Activated T-cell treated with anti-CD3 and anti-CD28 coated beads for 4 hours (primary cell): ENCODE measurements around the gene CHMP4B.

Experiments
- DNase-seq: peaks from one replicate; pipeline ENCODE4 v3.0.0-alpha.2; 2020

Gene CHMP4B

DNA sequence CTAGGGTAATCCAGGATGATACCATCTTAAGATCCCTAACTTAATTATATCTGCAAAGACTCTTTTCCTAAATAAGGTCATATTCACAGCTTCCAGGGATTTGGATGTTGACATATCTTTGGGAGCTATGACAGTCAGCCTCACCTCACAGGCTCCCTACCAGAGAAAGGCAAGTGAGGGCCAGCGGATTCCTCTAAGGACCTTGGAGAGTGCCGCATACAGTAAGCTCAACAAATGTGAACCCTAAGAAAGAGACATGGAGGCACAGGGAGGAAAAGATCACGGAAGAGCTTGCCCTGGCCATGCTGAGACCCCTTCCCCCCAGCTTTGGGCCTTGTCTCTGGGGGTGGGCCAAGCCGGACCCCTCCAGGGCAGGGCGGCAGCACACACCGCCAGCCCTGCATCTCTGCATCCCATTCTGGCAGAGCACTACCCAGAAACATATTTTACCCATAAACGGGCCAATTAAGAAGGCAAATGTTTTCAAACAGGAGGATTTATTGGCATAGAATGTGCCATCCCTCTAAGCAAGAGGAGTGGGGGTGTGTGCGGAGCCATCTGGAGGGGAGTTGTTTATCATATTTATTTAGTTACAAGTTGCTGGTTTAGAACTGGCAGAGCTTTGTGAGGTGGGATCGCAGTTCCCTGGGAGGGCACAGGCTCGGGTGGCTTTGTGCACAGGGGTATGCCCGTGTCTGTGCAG lies 55.4 kb downstream of the CHMP4B start:
- no peak for DNase-seq

- no peak for DNase-seq
These were observed 56.9 kb downstream of the CHMP4B start for GRCh38 chr20:33868042-33868441.

- DNase-seq: no peak
These were observed 57.4 kb downstream of the CHMP4B start for GRCh38 chr20:33868595-33868994.

GRCh38 chr20:33869283-33869682 lies 58.1 kb downstream of the CHMP4B start:
- no peak for DNase-seq

GRCh38 chr20:33871362-33871761 lies 60.2 kb downstream of the CHMP4B start:
- no peak for DNase-seq

GRCh38 chr20:33874129-33874528 lies 63.0 kb downstream of the CHMP4B start:
- no peak for DNase-seq

DNA sequence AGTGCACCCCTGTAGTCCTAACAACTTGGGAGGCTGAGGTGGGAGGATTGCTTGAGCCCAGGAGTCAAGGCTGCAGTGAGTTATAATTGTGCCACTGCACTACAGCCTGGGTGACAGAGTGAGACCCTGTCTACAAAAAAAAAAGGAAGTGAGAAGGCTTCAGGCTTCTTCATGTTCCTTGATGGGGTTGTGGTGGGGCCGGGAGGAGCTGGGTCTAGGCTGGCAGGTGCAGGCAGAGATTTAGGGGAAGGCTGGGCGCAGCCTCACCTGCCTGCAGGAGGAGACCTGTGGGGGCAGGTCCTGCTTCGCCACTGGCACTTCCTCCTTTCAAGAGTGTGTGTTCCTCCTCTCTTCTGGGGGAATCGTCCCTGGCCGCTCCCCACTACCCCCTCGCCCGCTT lies 63.9 kb downstream of the CHMP4B start:
- no peak for DNase-seq

DNA sequence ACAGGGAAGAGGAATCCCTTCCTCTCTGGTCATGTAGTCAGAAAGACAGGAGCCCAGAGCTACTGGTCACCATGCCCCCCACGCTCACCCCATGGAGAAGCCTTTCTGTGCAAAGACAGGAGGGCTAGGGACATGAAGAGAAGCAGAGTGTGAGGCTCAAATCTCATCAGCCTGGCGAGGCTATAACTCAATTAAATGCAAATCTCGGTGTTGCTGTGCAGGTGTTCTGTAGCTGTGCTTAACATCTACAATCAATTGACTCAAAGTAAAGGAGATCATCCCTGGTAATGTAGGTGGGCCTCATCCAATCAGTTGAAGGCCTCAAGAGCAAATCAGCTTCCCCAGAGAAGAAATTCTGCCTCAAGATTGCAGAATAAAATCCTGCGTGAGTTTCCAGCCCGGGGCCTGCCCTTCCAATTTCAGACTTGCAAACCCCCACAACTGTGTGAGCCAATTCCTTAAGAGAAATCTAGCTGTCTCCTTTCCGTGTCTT lies 64.4 kb downstream of the CHMP4B start:
- no peak for DNase-seq

DNA sequence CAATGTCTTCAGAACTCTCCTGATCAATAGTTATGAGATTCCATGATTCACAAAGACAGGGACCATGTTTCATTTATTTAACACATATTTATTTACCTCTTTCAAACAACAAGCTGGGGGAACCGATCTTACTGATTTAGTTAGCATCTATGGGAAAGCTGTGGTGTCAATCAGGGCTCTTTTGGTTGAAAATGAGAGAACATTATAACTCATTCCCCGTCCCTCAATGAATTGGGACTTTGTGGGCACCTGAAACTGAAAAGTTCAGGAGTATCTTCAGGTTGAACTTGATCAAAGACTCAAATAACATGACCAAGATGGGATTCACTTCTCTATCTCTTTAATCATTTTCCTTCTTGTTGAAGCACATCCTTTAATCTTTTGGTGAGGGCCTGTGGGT lies 67.4 kb downstream of the CHMP4B start:
- no peak for DNase-seq

- no peak for DNase-seq
These were observed 69.2 kb downstream of the CHMP4B start for GRCh38 chr20:33880396-33880795.

DNA sequence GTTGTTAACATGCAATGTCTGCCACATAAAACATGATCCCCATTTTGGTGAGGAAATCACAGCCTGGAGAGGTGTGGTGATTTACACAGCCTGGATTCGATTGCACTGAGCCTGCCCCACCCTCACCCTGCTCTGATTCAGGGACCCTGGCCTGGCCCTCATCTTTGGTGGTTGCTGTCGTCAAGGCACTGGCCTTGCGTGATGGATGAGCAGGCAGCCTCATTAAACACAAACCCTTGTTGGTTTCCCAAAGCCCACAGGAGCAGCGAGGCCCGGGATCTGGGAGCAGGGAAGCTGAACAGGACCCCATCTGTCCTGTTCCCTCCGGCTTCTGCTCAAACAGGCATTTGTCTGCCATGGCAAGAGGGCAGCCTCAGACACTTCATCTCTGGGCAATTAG lies 70.8 kb downstream of the CHMP4B start:
- DNase-seq: no peak

- no peak for DNase-seq
These were observed 71.3 kb downstream of the CHMP4B start for GRCh38 chr20:33882481-33882880.

- DNase-seq: no peak
These were observed 72.0 kb downstream of the CHMP4B start for GRCh38 chr20:33883164-33883563.

DNA sequence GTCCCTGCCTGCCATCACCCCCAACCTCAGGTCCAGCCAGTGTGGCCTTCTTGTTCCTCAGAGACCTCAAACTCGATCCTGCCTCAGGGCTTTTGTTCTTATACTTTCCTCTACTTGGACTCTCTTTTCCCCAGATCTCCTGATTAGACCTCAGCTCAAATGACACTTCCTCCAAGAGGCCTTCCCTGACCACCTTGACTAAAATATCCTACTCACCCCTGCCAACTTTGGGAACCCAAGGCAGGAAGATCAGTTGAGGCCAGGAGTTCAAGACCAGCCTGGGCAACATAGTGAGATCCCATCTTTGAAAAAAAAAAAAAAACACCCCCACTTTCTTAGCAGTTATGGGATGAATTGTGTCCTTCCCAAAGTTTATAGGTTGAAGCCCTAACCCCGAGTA lies 73.5 kb downstream of the CHMP4B start:
- DNase-seq: no peak

- DNase-seq: no peak
These were observed 78.2 kb downstream of the CHMP4B start for GRCh38 chr20:33889312-33889711.

- no peak for DNase-seq
These were observed 79.4 kb downstream of the CHMP4B start for GRCh38 chr20:33890557-33890956.

DNA sequence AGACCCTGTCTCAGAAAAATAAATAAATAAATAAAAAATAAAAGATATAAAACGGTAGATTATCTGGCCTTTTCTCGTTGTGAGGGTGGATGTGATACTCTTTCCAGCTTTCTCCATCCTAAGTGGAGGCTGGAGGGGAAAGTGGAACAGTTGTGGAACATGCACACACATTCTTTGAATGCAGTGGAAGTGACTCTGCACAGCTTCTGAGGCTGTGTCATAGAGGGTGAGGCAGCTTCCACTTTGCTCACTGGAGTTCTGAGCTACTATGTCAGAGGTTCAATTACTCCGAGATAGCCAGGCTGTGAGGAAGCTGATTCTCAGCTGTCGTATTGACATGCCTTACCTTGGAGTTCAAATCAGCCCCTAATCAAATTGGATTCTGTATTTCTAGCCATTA lies 82.2 kb downstream of the CHMP4B start:
- DNase-seq: no peak

GRCh38 chr20:33894798-33895197 lies 83.7 kb downstream of the CHMP4B start:
- no peak for DNase-seq

- no peak for DNase-seq
These were observed 85.4 kb downstream of the CHMP4B start for GRCh38 chr20:33896509-33896908.

DNA sequence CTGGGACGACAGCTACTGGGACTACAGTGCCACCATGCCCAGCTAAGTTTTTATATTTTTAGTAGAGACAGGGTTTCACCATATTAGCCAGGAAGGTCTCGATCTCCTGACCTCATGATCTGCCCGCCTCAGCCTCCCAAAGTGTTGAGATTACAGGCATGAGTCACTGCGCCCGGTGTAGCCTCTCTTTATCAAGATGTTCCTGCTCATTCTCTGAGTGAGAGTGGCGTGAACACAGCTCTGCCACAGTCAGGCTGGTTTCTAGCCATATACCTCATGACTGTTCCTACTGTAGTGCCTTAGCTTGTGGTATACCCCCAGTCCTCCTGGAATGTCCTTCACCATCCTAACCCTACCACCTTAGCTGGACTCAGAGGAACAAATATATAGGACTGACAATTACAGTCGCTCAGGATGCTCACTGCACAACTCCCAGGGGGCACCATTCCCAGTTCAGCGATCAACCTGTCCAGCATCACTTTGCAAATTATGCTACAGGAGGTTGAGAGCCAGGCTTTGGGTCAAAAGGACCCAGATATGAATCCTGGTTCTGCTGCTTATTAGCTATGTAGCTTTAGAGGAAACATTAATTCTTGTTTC lies 86.3 kb downstream of the CHMP4B start:
- DNase-seq: no peak

- no peak for DNase-seq
These were observed 88.0 kb downstream of the CHMP4B start for GRCh38 chr20:33899106-33899505.

DNA sequence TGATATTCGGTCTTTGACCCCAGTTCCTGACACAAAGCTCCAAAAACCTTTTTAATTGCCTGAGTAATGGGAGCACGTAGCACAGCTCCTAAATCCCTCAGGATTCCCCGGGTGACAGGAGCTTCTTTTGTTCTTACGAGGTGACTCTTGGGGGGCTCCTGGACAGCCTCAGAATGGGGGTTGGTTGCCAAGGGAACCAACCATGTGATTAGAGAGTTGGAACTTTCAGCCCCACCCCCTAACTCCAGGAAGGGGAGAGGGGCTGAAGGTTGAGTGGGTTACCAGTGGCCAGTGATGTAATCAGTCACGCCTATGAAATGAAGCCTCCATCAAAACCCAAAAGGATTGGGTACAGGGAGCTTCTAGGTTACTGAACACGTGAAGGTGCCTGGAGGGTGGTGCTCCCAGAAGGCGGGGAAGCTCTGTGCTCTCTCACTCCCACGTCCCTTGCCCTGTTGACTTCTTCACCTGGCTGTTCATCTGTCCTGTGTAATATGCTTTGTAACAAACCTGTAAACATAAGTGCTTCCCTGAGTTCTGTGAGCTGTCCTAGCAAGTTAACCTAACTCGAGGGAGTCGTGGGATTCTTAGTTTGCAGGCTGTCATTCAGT lies 89.5 kb downstream of the CHMP4B start:
- DNase-seq: no peak

DNA sequence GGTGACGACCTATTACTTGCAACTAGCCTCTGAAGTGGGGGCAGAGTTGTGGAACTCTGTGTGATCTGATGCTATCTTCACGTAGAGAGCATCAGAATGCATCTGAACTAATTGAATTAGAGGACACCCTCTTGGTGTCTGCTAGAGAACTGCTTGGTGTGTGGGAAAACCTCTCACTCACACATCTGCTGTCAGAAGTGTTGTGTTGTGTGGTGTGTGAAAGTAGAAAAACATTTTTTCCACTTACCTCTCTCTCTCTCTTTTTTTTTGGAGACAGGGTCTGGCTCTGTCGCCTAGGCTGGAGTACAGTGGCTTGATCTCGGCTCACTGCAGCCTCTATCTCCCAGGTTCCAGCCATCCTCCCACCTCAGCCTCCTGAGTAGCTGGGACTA lies 90.0 kb downstream of the CHMP4B start:
- DNase-seq: no peak

DNA sequence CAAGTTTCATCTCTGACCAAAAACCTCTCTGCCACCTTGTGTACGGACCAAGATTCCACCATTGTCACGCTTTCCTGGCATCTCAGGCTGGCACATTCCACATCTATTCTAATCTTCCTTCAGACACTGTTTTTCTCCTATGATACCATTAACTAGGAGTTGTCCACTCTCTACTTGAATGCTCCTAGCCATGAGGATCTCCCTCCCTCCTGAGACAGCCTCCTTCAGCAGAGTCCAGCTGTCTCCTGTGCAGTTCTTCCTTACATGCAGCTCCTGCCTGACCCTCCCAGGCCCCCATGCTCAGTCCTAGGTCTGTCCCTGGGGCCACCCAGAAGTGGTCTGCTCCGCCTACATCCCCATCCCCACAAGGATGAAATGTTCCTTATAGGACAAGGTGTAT lies 90.9 kb downstream of the CHMP4B start:
- no peak for DNase-seq
